Measurements from ENCODE around the gene SPOCK1. TPM values are rescaled to one million over a fixed set of nuclear protein-coding genes. Genes with fewer than 3 reads are reported as not detected.

Gene SPOCK1
- total RNA-seq, 4 donors from 2014 or later: 1.1 to 6.4 (median 4.2) TPM; not detected in 1

- no peak overlapping the region for H3K27ac ChIP-seq
- no peaks in the 10 kb centered on the region for H3K27me3 ChIP-seq
- TF ChIP-seq CTCF (IDR thresholded peaks at IDR 0.05) (no peak), POLR2A (IDR thresholded peaks at IDR 0.05) (no peak)
- no peaks in the 10 kb centered on the region for H3K36me3 ChIP-seq
- DNase-seq: no peak
- H3K4me3 ChIP-seq: no peak overlapping the region
- H3K4me1 ChIP-seq: no peaks in the 10 kb centered on the region
- no peaks in the 10 kb centered on the region for H3K9me3 ChIP-seq
Observed at GRCh38 chr5:137516961-137517360, 17.8 kb upstream of the SPOCK1 start.

GRCh38 chr5:137516251-137516797, 17.2 kb upstream of the SPOCK1 start:
- TF ChIP-seq CTCF (IDR thresholded peaks at IDR 0.05) (no peak), POLR2A (IDR thresholded peaks at IDR 0.05) (no peak)
- H3K27me3 ChIP-seq: no peaks in the 10 kb centered on the region
- H3K9me3 ChIP-seq: no peaks in the 10 kb centered on the region
- no peak for DNase-seq
- no peak overlapping the region for H3K4me3 ChIP-seq
- H3K4me1 ChIP-seq: no peaks in the 10 kb centered on the region
- H3K27ac ChIP-seq: no peak overlapping the region
- no peaks in the 10 kb centered on the region for H3K36me3 ChIP-seq

DNA sequence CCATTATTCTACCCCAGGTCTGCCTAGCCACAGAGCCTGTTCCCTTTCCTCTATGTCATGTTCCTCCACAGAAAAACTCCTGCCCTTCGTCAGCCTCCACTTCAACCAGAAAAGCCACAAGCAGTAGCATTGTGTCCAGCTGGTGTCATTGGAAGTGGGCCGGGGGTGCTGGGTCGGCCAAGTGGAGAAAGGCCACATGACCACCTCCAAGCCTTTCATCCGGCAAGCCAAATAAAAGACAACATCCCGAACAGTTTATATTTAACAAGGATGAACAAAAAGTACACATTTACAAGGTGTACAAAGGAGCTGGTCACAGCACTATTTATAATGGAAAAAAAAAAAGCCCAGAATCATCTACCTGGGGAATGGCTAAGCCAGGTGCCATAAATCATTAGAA, 16.1 kb upstream of the SPOCK1 start:
- Histone ChIP-seq H3K4me3 (no peak overlapping the region), H3K27me3 (no peaks in the 10 kb centered on the region), H3K27ac (no peak overlapping the region), H3K9me3 (no peaks in the 10 kb centered on the region), H3K4me1 (no peaks in the 10 kb centered on the region), H3K36me3 (no peaks in the 10 kb centered on the region)
- no peak for DNase-seq
- TF ChIP-seq POLR2A (IDR thresholded peaks at IDR 0.05) (no peak), CTCF (IDR thresholded peaks at IDR 0.05) (no peak)

DNA sequence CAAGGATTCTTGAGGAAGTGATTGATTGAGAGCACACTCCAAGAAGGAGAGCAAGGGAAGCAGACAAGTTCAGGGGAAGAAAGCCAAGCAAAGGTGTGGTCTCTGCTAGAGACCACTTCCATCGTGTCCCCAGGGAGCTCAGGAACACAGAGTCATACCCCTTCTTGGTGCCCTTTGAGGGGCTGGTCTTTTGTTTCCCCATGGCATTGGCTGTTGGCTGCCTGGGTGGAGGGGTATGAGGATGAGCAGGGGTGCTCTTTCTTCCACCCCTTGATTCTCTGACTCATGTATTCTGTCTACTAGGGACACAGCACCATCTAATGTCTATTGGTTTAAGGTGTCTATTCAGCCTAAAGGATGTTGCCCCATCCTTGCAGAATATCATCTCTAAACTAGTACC, 11.5 kb upstream of the SPOCK1 start:
- H3K4me3 ChIP-seq: no peak overlapping the region
- no peak overlapping the region for H3K27ac ChIP-seq
- no peaks in the 10 kb centered on the region for H3K27me3 ChIP-seq
- no peaks in the 10 kb centered on the region for H3K36me3 ChIP-seq
- TF ChIP-seq CTCF (IDR thresholded peaks at IDR 0.05) (no peak), POLR2A (IDR thresholded peaks at IDR 0.05) (no peak)
- no peak for DNase-seq
- H3K4me1 ChIP-seq: no peaks in the 10 kb centered on the region
- no peaks in the 10 kb centered on the region for H3K9me3 ChIP-seq

DNA sequence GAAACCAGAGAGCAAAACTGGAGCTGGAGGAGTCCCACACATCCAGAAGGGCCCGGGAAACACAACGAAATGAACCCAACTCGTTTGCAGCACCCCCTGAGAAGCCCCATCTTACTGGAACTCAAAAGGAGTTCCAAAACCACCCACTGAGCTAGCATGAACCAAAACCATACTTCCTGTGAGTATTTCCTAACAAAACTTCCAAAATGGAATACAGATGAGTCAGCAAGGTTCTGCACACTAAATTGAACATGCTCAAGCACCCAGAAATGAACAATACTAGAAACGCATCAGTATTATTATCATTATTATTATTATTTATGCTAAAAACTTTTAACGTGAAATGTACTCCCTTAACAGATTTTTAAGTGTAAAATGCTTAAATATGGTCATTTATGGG, 8.0 kb upstream of the SPOCK1 start:
- Histone ChIP-seq H3K36me3 (no peaks in the 10 kb centered on the region), H3K4me1 (no peaks in the 10 kb centered on the region), H3K27ac (no peak overlapping the region), H3K4me3 (no peak overlapping the region), H3K9me3 (no peaks in the 10 kb centered on the region), H3K27me3 (no peaks in the 10 kb centered on the region)
- TF ChIP-seq POLR2A (IDR thresholded peaks at IDR 0.05) (no peak), CTCF (IDR thresholded peaks at IDR 0.05) (no peak)
- DNase-seq: no peak

GRCh38 chr5:137506296-137506695, 7.2 kb upstream of the SPOCK1 start:
- no peak for DNase-seq
- no peaks in the 10 kb centered on the region for H3K9me3 ChIP-seq
- H3K27me3 ChIP-seq: no peaks in the 10 kb centered on the region
- no peak overlapping the region for H3K27ac ChIP-seq
- H3K4me3 ChIP-seq: no peak overlapping the region
- no peaks in the 10 kb centered on the region for H3K4me1 ChIP-seq
- no peaks in the 10 kb centered on the region for H3K36me3 ChIP-seq
- TF ChIP-seq CTCF (IDR thresholded peaks at IDR 0.05) (no peak), POLR2A (IDR thresholded peaks at IDR 0.05) (no peak)

Data from Peyer's patch (tissue), 4 donors.